COLO829 (cell line): ENCODE measurements around the gene PTPRH.

ENCODE experiments used
- DNase-seq: peaks from one replicate; pipeline ENCODE4 v3.0.0; 2012; ENCODE audit warnings: low spot score

The PTPRH gene

DNA sequence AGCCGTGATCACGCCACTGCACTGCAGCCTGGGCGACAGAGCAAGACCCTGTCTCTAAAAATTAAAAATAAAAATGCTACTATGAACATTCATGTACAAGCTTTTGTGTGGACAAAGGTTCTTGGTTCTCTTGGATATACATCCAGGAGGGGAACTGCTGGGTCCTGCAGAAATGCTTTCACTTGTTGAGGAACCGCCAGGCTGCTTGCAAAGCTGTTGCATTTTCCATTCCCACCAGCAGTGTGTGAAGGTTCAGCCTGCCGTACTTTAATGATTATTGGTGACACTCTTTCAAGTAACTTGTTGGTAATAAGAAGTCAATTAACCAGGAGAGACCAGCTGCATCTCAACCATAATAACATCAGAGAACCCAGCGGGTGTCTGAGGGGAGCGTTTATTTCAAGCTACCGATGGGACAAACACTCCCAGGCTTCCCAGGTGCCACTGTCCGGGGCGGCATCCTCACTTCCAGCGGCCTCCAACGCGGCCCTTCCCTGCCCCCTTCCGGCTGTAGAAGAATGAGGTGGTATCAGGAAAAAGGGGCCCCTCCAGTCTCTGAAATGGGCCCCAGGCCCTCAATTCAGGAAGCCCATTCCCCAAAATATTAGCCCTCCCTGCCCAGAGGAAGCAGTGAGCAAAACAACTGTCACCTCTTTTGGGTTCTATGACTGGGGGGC lies 76.7 kb downstream of the PTPRH start:
- no peak for DNase-seq

GRCh38 chr19:55131421-55131820 lies 77.9 kb downstream of the PTPRH start:
- no peak for DNase-seq
